Ishikawa (cell line): ENCODE results near the gene FGFBP3.

Experiments used
- CEBPB ChIP-seq: IDR thresholded peaks from 2 replicates; pipeline ENCODE4 v1.6.1; 2012
- CREB1 ChIP-seq: IDR thresholded peaks from 2 replicates; pipeline ENCODE4 v1.6.1; 2012; ENCODE audit warnings: low read depth
- EGR1 ChIP-seq: IDR thresholded peaks from 2 replicates; pipeline ENCODE4 v1.6.1; 2012
- EP300 ChIP-seq: IDR thresholded peaks from 2 replicates; pipeline ENCODE4 v1.6.1; 2012; ENCODE audit warnings: borderline replicate concordance
- FOXM1 ChIP-seq: IDR thresholded peaks from 2 replicates; pipeline ENCODE4 v1.6.1; 2012; ENCODE audit warnings: low read depth, borderline replicate concordance
- MAX ChIP-seq: IDR thresholded peaks from 2 replicates; pipeline ENCODE4 v1.6.1; 2012
- NFIC ChIP-seq: IDR thresholded peaks from 2 replicates; pipeline ENCODE4 v1.6.1; 2012
- RAD21 ChIP-seq: IDR thresholded peaks from 2 replicates; pipeline ENCODE4 v1.6.1; 2012; ENCODE audit warnings: low read depth
- TAF1 ChIP-seq: IDR thresholded peaks from 2 replicates; pipeline ENCODE4 v1.6.1; 2012; ENCODE audit warnings: low read depth, mild to moderate bottlenecking
- TCF12 ChIP-seq: IDR thresholded peaks from 2 replicates; pipeline ENCODE4 v1.6.1; 2012; ENCODE audit warnings: low read depth
- TEAD4 ChIP-seq: IDR thresholded peaks from 2 replicates; pipeline ENCODE4 v1.6.1; 2012
- YY1 ChIP-seq: IDR thresholded peaks from 2 replicates; pipeline ENCODE4 v1.6.1; 2012; ENCODE audit warnings: low read depth
- ZBTB7A ChIP-seq: IDR thresholded peaks from 2 replicates; pipeline ENCODE4 v1.6.1; 2012; ENCODE audit warnings: low read depth
- TF ChIP-seq, protein P1 (sequence below): IDR thresholded peaks from 2 replicates; pipeline ENCODE4 v1.6.1; 2012; ENCODE audit warnings: low read depth, mild to moderate bottlenecking
- TF ChIP-seq, protein P2 (sequence below): IDR thresholded peaks from 2 replicates; pipeline ENCODE4 v1.6.1; 2012

Gene FGFBP3

GRCh38 chr10:91897421-91897820 lies 11.9 kb downstream of the FGFBP3 start:
- TF ChIP-seq, protein P1, sequence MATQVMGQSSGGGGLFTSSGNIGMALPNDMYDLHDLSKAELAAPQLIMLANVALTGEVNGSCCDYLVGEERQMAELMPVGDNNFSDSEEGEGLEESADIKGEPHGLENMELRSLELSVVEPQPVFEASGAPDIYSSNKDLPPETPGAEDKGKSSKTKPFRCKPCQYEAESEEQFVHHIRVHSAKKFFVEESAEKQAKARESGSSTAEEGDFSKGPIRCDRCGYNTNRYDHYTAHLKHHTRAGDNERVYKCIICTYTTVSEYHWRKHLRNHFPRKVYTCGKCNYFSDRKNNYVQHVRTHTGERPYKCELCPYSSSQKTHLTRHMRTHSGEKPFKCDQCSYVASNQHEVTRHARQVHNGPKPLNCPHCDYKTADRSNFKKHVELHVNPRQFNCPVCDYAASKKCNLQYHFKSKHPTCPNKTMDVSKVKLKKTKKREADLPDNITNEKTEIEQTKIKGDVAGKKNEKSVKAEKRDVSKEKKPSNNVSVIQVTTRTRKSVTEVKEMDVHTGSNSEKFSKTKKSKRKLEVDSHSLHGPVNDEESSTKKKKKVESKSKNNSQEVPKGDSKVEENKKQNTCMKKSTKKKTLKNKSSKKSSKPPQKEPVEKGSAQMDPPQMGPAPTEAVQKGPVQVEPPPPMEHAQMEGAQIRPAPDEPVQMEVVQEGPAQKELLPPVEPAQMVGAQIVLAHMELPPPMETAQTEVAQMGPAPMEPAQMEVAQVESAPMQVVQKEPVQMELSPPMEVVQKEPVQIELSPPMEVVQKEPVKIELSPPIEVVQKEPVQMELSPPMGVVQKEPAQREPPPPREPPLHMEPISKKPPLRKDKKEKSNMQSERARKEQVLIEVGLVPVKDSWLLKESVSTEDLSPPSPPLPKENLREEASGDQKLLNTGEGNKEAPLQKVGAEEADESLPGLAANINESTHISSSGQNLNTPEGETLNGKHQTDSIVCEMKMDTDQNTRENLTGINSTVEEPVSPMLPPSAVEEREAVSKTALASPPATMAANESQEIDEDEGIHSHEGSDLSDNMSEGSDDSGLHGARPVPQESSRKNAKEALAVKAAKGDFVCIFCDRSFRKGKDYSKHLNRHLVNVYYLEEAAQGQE: no peak
- TF ChIP-seq FOXM1: no peak
- TF ChIP-seq TAF1: no peak
- no peak for TF ChIP-seq NFIC
- TF ChIP-seq ZBTB7A: no peak
- TF ChIP-seq, protein P2, sequence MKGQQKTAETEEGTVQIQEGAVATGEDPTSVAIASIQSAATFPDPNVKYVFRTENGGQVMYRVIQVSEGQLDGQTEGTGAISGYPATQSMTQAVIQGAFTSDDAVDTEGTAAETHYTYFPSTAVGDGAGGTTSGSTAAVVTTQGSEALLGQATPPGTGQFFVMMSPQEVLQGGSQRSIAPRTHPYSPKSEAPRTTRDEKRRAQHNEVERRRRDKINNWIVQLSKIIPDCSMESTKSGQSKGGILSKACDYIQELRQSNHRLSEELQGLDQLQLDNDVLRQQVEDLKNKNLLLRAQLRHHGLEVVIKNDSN: no peak

DNA sequence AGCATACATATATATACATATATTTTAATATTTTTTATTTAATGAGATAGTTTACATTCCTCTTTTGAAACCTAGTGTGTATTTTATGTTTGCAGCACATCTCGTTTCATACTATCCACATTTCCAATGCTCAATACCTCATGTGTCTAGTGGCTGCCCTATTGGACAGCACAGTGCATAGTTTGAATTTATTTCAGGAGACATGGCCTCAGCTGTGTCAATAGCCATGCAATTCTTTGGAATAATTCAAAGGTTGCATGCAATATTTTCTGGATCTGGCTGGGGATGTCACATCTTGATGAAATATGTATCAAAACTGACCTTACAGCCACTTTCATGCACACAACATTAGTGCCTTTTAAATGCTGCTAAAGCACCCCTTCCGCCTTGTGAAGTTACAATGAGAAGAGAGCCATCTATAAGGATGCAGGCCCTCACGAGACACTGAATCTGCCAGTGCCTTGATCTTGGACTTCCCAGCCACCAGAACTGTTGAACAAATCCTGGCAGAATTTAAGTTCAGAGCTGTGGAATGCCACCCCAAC lies 13.0 kb downstream of the FGFBP3 start:
- TF ChIP-seq TAF1 (no peak), ZBTB7A (no peak)

- TF ChIP-seq EP300: no peak
- no peak for TF ChIP-seq EGR1
- no peak for TF ChIP-seq RAD21
- TF ChIP-seq, protein P2: no peak
- TF ChIP-seq, protein P1: no peak
- no peak for TF ChIP-seq CREB1
- no peak for TF ChIP-seq TAF1
- no peak for TF ChIP-seq FOXM1
- TF ChIP-seq CEBPB: no peak
- TF ChIP-seq NFIC: no peak
- no peak for TF ChIP-seq ZBTB7A
- no peak for TF ChIP-seq TCF12
- TF ChIP-seq YY1: no peak
- no peak for TF ChIP-seq MAX
- TF ChIP-seq TEAD4: no peak
These were observed 16.2 kb downstream of the FGFBP3 start for GRCh38 chr10:91893051-91893450.

DNA sequence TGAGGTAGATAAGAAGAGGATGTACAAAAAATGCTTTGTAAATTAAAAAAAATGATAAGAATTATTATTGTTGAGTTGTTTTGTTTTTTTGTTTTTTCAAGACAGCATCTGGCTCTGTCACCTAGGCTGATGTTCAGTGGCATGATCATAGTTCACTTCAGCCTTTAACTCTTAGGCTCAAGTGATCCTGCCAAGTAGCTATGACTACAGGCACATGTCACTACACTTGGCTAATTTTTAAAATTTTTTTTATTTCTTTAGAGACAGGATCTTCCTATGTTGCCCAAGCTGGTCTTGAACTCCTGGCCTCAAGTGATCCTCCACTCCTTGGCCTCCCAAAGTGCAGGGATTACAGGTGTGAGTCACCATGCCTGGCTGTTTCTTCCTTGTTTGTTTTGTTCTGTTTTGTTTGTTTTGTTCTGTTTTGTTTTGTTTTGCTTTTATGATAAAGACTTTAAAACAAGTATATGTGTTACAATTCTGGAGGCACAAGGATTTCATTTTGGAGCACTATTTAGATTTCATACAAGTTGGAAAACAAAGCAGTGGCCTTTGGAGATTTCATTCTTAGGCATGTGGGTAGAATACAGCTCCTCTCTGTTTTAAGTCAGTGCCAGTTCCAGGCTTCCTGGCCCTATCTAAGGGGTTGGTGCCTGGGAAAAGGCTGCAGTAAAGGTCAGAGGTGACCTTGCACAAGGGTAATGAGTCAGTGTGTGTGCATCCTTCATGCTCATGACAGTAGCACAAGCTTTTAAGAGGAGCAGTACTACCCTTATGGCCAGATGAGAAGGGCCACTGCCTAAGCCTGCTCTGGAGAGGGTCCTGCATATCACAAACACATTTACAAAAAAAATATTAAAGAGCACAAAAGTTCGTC lies 17.9 kb downstream of the FGFBP3 start:
- TF ChIP-seq NFIC (no peak), RAD21 (no peak)
- TF ChIP-seq, protein P2: no peak

GRCh38 chr10:91887272-91888076 lies 21.8 kb downstream of the FGFBP3 start:
- TF ChIP-seq EGR1 (peak; percentile 18; the same call in 1 of the 2 replicates), YY1 (peak; percentile 71), EP300 (peak; percentile 55; the same call in 1 of the 2 replicates), ZBTB7A (peak; percentile 94), TEAD4 (peak; percentile 77), MAX (peak; percentile 91), NFIC (no peak), TCF12 (0 out of 2 replicates have a peak, but pooled peaks have one; percentile 42), TAF1 (peak; percentile 40; the same call in 1 of the 2 replicates), FOXM1 (no peak), RAD21 (no peak), CEBPB (no peak), CREB1 (no peak)
- TF ChIP-seq, protein P1: no peak
- TF ChIP-seq, protein P2: peak; percentile 78
